ENCODE results near the gene TMPRSS3.

- TF ChIP-seq CTCF (IDR thresholded peaks at IDR 0.05): no peak
- no peak for TF ChIP-seq POLR2A (IDR thresholded peaks at IDR 0.05)
Observed at GRCh38 chr21:42347601-42348327, 48.1 kb downstream of the TMPRSS3 start.
